Tibial nerve (tissue), 4 donors: ENCODE data around the gene ZNF821. TPM values are rescaled to one million over a fixed set of nuclear protein-coding genes. Genes with fewer than 3 reads are reported as not detected.

Source experiments
- DNase-seq, 2 donors: peaks; one replicate each; pipeline ENCODE4 v3.0.0-alpha.2; 2019; ENCODE audit warnings: low spot score in 2 of 2
- H3K27ac ChIP-seq, 4 donors: fragments of 200-600 bp; sonication (generic) in 3 of 4; one replicate each; pipeline ENCODE4 v1.5.1; 2017 to 2019; ENCODE audit warnings: mild to moderate bottlenecking in 1 of 4
- H3K27me3 ChIP-seq, 2 donors: fragments of 200-600 bp; sonication (generic) in 1 of 2; one replicate each; pipeline versions ENCODE4 v1.5.1 to v1.6.0; 2017 to 2019
- H3K36me3 ChIP-seq, 3 donors: fragments of 200-600 bp; sonication (generic); one replicate each; pipeline ENCODE4 v1.5.1; 2018 to 2019
- H3K4me1 ChIP-seq, 4 donors: fragments of 200-600 bp; sonication (generic) in 3 of 4; one replicate each; pipeline ENCODE4 v1.5.1; 2017 to 2019
- H3K4me3 ChIP-seq, 4 donors: fragments of 200-600 bp; sonication (generic) in 3 of 4; one replicate each; pipeline ENCODE4 v1.5.1; 2017 to 2019; ENCODE audit warnings: mild to moderate bottlenecking in 1 of 4, moderate library complexity in 1 of 4
- H3K9me3 ChIP-seq, 4 donors: fragments of 200-600 bp; sonication (generic) in 3 of 4; one replicate each; pipeline ENCODE4 v1.5.1; 2017 to 2019
- CTCF ChIP-seq, 5 experiments: fragments of 200-600 bp in 3 of 5; fragments of 450-650 bp in 2 of 5; sonication (generic) in 3 of 5; IDR thresholded peaks; one replicate each; pipeline ENCODE4 v1.5.1; 2016 to 2019; ENCODE audit warnings: antibody characterized with exemption in 5 of 5, mild to moderate bottlenecking in 3 of 5, moderate library complexity in 2 of 5
- EP300 ChIP-seq, 2 donors: sonication (generic); formaldehyde crosslinking; IDR thresholded peaks; one replicate each; pipeline ENCODE4 v1.6.1; 2017; ENCODE audit warnings: antibody characterized with exemption in 2 of 2, mild to moderate bottlenecking in 1 of 2
- POLR2A ChIP-seq, 2 donors: fragments of 450-650 bp; IDR thresholded peaks; one replicate each; pipeline ENCODE4 v1.6.1; 2017; ENCODE audit warnings: antibody characterized with exemption in 2 of 2, mild to moderate bottlenecking in 2 of 2, moderate library complexity in 2 of 2
- WGBS, 2 donors: methylation state at CpG; one replicate each; pipeline ENCODE4 v1.1.5; 2018; 5-methylcytosine and 5-hydroxymethylcytosine counted together
- total RNA-seq, 4 donors: library from RNA; depleted of rRNA; stranded (reverse); fragments of >200 nt; gene quantifications; one replicate each; pipeline ENCODE4 v1.1.0, GENCODE V29; 2016

The ZNF821 gene
- total RNA-seq, 4 donors from 2014 or later, result 3.5 to 18.9 (median 4.3) TPM

- Histone ChIP-seq H3K4me3 (no peak overlapping the region), H3K4me1 (peaks cover 0 to 13% (median 2%) of the 10 kb centered on the region in 4 donors), H3K27me3 (no peaks in the 10 kb centered on the region), H3K27ac (no peak overlapping the region), H3K36me3 (no peaks in the 10 kb centered on the region), H3K9me3 (no peaks in the 10 kb centered on the region)
- TF ChIP-seq EP300 (IDR thresholded peaks at IDR 0.05) (no peak), CTCF (IDR thresholded peaks at IDR 0.05) (no peak), POLR2A (IDR thresholded peaks at IDR 0.05) (no peak)
- WGBS, 2 donors, result 94 to 95% methylated on average over 3 of the region's 3 CpGs
- DNase-seq, result no peak
These were observed 5.2 kb upstream of the ZNF821 start for GRCh38 chr16:71889147-71889546.

GRCh38 chr16:71885261-71885650 is 1.3 kb upstream of the ZNF821 start:
- TF ChIP-seq EP300 (IDR thresholded peaks at IDR 0.05) (no peak), CTCF (IDR thresholded peaks at IDR 0.05) (no peak), POLR2A (IDR thresholded peaks at IDR 0.05) (no peak)
- Histone ChIP-seq H3K4me3 (no peak overlapping the region), H3K4me1 (peaks cover 0 to 27% (median 7%) of the 10 kb centered on the region in 4 donors), H3K36me3 (peaks cover 0 to 9% (median 0%) of the 10 kb centered on the region in 3 donors), H3K9me3 (no peaks in the 10 kb centered on the region), H3K27ac (no peak overlapping the region), H3K27me3 (no peaks in the 10 kb centered on the region)
- DNase-seq, result no peak
- 47 to 49% methylated on average over 4 of the region's 4 CpGs for WGBS, 2 donors

- peak overlapping the region; percentile 91 to 96 (median 94) for H3K27ac ChIP-seq
- TF ChIP-seq CTCF (IDR thresholded peaks at IDR 0.05) (no peak), POLR2A (IDR thresholded peaks at IDR 0.05) (no peak), EP300 (IDR thresholded peaks at IDR 0.05) (no peak)
- peaks cover 0 to 30% (median 7%) of the 10 kb centered on the region in 4 donors for H3K4me1 ChIP-seq
- DNase-seq, result peak in 1 of 2 donors; percentile 17
- no peaks in the 10 kb centered on the region for H3K9me3 ChIP-seq
- no peaks in the 10 kb centered on the region for H3K27me3 ChIP-seq
- H3K36me3 ChIP-seq, result peaks cover 0 to 24% (median 10%) of the 10 kb centered on the region in 3 donors
- WGBS, 2 donors, result 0 to 2% methylated on average over 30 to 38 of the region's 46 CpGs
- peak overlapping the region; percentile 78 to 99 (median 88) for H3K4me3 ChIP-seq
These were observed 674 bp downstream of the ZNF821 start for GRCh38 chr16:71883168-71883848.

GRCh38 chr16:71882505-71883167 is 1.3 kb downstream of the ZNF821 start:
- TF ChIP-seq CTCF (IDR thresholded peaks at IDR 0.05) (peak; percentile 72 to 91 (median 80)), EP300 (IDR thresholded peaks at IDR 0.05) (no peak)
- H3K27me3 ChIP-seq, result no peaks in the 10 kb centered on the region
- peaks cover 0 to 30% (median 7%) of the 10 kb centered on the region in 4 donors for H3K4me1 ChIP-seq
- peak overlapping the region; percentile 78 to 99 (median 88) for H3K4me3 ChIP-seq
- H3K27ac ChIP-seq, result peak overlapping the region; percentile 91 to 96 (median 94)
- DNase-seq, result peak; percentile 52 to 98
- H3K36me3 ChIP-seq, result peaks cover 0 to 30% (median 12%) of the 10 kb centered on the region in 3 donors
- 6 to 10% methylated on average over 9 of the region's 9 CpGs for WGBS, 2 donors
- H3K9me3 ChIP-seq, result no peaks in the 10 kb centered on the region

GRCh38 chr16:71880176-71880575 is 3.8 kb downstream of the ZNF821 start:
- Histone ChIP-seq H3K9me3 (no peaks in the 10 kb centered on the region), H3K4me3 (no peak overlapping the region), H3K4me1 (peaks cover 0 to 28% (median 7%) of the 10 kb centered on the region in 4 donors), H3K36me3 (peaks cover 0 to 53% (median 12%) of the 10 kb centered on the region in 3 donors), H3K27ac (no peak overlapping the region), H3K27me3 (no peaks in the 10 kb centered on the region)
- 71 to 81% methylated on average over 4 of the region's 4 CpGs for WGBS, 2 donors
- no peak for DNase-seq
- TF ChIP-seq POLR2A (IDR thresholded peaks at IDR 0.05), result no peak
- no peak for TF ChIP-seq EP300 (IDR thresholded peaks at IDR 0.05)
- no peak for TF ChIP-seq CTCF (IDR thresholded peaks at IDR 0.05)
